ENCODE measurements around the gene REG1A. TPM values are rescaled to one million over a fixed set of nuclear protein-coding genes. Genes with fewer than 3 reads are reported as not detected.

REG1A gene, protein sequence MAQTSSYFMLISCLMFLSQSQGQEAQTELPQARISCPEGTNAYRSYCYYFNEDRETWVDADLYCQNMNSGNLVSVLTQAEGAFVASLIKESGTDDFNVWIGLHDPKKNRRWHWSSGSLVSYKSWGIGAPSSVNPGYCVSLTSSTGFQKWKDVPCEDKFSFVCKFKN
- total RNA-seq (2022) (not detected in 2 replicates), Bru-seq, nascent RNA (not detected), BruChase-seq, experiment 1, labeled RNA remaining after a 6-hour chase (not detected), BruChase-seq, experiment 2, labeled RNA remaining after a 2-hour chase (not detected)
- long read RNA-seq: 0 reads

DNA sequence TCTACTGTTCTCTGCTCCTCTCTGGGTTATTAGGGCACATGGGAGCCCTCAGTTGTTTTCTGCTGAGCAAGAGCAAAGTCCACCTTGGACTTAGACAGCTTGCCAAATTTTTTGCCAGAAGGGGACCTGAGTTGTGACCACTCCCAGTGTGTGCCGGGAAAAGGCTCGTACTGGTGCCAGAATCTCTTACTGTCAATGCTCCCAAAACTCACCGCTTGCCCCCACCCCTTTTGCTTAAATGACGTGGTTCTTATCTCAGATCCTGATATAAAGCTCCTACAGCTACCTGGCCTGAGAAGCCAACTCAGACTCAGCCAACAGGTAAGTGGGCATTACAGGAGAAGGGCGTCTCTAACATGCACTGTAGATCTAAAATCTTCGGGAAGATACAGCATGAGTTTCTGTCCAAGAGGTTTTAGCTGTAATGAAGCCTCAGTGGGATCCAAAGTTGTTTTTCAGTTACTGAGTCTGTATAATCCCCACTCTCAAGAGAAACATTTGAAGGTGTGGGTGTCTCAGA is at the start of gene REG1A:
TSS of gene REG1A (plus strand) at position 295 of the 520 bp plus-strand sequence. CDS start 374 bp downstream, outside the sequence.
- DNase-seq: no peak
- Mint-ChIP-seq H3K4me1 (ENCODE audit: low read depth, unreplicated experiment) (no peaks in the 10 kb centered on the region), H3K9me3 (ENCODE audit: low read depth, unreplicated experiment) (peaks cover 10% of the 10 kb centered on the region), H3K36me3 (ENCODE audit: insufficient read depth, unreplicated experiment) (no peaks in the 10 kb centered on the region), H3K27me3 (ENCODE audit: unreplicated experiment) (no peaks in the 10 kb centered on the region), H3K4me3 (ENCODE audit: low read depth, unreplicated experiment) (no peak within 1 kb of the TSS), H3K27ac (ENCODE audit: unreplicated experiment) (no peak within 1 kb of the TSS)
- TF ChIP-seq, protein P1, sequence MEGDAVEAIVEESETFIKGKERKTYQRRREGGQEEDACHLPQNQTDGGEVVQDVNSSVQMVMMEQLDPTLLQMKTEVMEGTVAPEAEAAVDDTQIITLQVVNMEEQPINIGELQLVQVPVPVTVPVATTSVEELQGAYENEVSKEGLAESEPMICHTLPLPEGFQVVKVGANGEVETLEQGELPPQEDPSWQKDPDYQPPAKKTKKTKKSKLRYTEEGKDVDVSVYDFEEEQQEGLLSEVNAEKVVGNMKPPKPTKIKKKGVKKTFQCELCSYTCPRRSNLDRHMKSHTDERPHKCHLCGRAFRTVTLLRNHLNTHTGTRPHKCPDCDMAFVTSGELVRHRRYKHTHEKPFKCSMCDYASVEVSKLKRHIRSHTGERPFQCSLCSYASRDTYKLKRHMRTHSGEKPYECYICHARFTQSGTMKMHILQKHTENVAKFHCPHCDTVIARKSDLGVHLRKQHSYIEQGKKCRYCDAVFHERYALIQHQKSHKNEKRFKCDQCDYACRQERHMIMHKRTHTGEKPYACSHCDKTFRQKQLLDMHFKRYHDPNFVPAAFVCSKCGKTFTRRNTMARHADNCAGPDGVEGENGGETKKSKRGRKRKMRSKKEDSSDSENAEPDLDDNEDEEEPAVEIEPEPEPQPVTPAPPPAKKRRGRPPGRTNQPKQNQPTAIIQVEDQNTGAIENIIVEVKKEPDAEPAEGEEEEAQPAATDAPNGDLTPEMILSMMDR (IDR thresholded peaks at IDR 0.05; ENCODE audit: unreplicated experiment): no peak
- intact Hi-C loops (cut with micrococcal nuclease; ENCODE audit: unreplicated experiment): no loop called here
- CTCF ChIA-PET: no interaction called here
- BruUV-seq (replicated peaks): no TSS peak

DNA sequence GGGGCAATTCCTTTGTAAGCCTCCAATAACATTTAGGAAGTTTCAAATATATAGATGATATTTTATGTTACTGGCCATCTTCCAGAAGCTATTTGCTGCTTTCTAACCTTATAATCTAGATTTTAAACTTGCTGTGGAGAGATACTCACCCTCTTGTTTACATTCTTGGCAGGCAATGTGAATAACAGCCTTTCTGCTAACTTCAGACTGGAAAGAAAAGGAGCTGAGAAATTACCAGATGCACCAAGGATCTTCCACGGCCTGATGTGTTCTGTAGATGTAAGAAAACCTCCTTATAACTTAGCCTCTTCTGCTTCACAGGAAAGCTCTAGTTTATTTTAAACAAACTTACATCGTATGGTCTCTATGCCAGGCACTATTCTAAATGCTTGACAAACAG is 49.2 kb upstream of the REG1A start:
- no peak for DNase-seq
- CTCF ChIA-PET: no interaction called here
- no TSS peak for BruUV-seq (replicated peaks)
- Mint-ChIP-seq H3K27me3 (ENCODE audit: unreplicated experiment) (no peaks in the 10 kb centered on the region), H3K9me3 (ENCODE audit: low read depth, unreplicated experiment) (peaks cover 20% of the 10 kb centered on the region), H3K4me3 (ENCODE audit: low read depth, unreplicated experiment) (no peak overlapping the region), H3K4me1 (ENCODE audit: low read depth, unreplicated experiment) (no peaks in the 10 kb centered on the region), H3K27ac (ENCODE audit: unreplicated experiment) (no peak overlapping the region), H3K36me3 (ENCODE audit: insufficient read depth, unreplicated experiment) (no peaks in the 10 kb centered on the region)
- TF ChIP-seq, protein P1 (IDR thresholded peaks at IDR 0.05; ENCODE audit: unreplicated experiment): no peak
- intact Hi-C loops (cut with micrococcal nuclease; ENCODE audit: unreplicated experiment): no loop called here

- intact Hi-C loops (cut with micrococcal nuclease; ENCODE audit: unreplicated experiment): no loop called here
- TF ChIP-seq, protein P1 (IDR thresholded peaks at IDR 0.05; ENCODE audit: unreplicated experiment): no peak
- BruUV-seq (replicated peaks): no TSS peak
- Mint-ChIP-seq H3K4me3 (ENCODE audit: low read depth, unreplicated experiment) (no peak overlapping the region), H3K27me3 (ENCODE audit: unreplicated experiment) (no peaks in the 10 kb centered on the region), H3K36me3 (ENCODE audit: insufficient read depth, unreplicated experiment) (no peaks in the 10 kb centered on the region), H3K9me3 (ENCODE audit: low read depth, unreplicated experiment) (peaks cover 31% of the 10 kb centered on the region), H3K27ac (ENCODE audit: unreplicated experiment) (no peak overlapping the region), H3K4me1 (ENCODE audit: low read depth, unreplicated experiment) (no peaks in the 10 kb centered on the region)
- CTCF ChIA-PET: no interaction called here
- no peak for DNase-seq
Measured at GRCh38 chr2:79082987-79083386, 37.3 kb upstream of the REG1A start.

GRCh38 chr2:79083597-79084251 is 36.6 kb upstream of the REG1A start:
- CTCF ChIA-PET: no interaction called here
- no peaks in the 10 kb centered on the region for H3K4me1 Mint-ChIP-seq (ENCODE audit: low read depth, unreplicated experiment)
- intact Hi-C loops (cut with micrococcal nuclease; ENCODE audit: unreplicated experiment): no loop called here
- TF ChIP-seq, protein P1 (IDR thresholded peaks at IDR 0.05; ENCODE audit: unreplicated experiment): no peak
- DNase-seq: no peak
- no peaks in the 10 kb centered on the region for H3K36me3 Mint-ChIP-seq (ENCODE audit: insufficient read depth, unreplicated experiment)
- no TSS peak for BruUV-seq (replicated peaks)
- no peak overlapping the region for H3K27ac Mint-ChIP-seq (ENCODE audit: unreplicated experiment)
- H3K4me3 Mint-ChIP-seq (ENCODE audit: low read depth, unreplicated experiment): no peak overlapping the region
- peaks cover 27% of the 10 kb centered on the region for H3K9me3 Mint-ChIP-seq (ENCODE audit: low read depth, unreplicated experiment)
- H3K27me3 Mint-ChIP-seq (ENCODE audit: unreplicated experiment): no peaks in the 10 kb centered on the region
